WTC11 (cell line): ENCODE measurements around the gene ISM1. TPM values are rescaled to one million over a fixed set of nuclear protein-coding genes. Genes with fewer than 3 reads are reported as not detected.

Source experiments
- ATAC-seq: fragments of 200-7000 bp; cut with Tn5 transposase; 2 replicates; pipeline ENCODE4 v1.10.0; 2021; ENCODE audit warnings: mild to moderate bottlenecking, moderate library complexity
- CTCF ChIA-PET: fragments of 300-600 bp; sonication (Branson Sonifier 250); formaldehyde crosslinking; loops from one replicate; lab custom pipeline; 2021; ENCODE audit warnings: antibody characterized with exemption; lab: Charles Lee
- POLR2A ChIA-PET: fragments of 350-600 bp; sonication (Branson Sonifier 250); formaldehyde crosslinking; loops from one replicate; lab custom pipeline; 2021; ENCODE audit warnings: antibody characterized with exemption; lab: Charles Lee
- DNase-seq: peaks from one replicate; pipeline ENCODE4 v3.0.0; 2021; ENCODE audit warnings: low spot score
- H3K27ac Mint-ChIP-seq: 2 replicates; pipeline ENCODE4 v1.8.0; 2021; ENCODE audit warnings: mixed read lengths
- H3K27me3 Mint-ChIP-seq: 2 replicates; pipeline ENCODE4 v1.8.0; 2021; ENCODE audit warnings: low read depth, mild to moderate bottlenecking, moderate library complexity, mixed read lengths
- H3K36me3 Mint-ChIP-seq: 2 replicates; pipeline ENCODE4 v1.8.0; 2021; ENCODE audit warnings: mixed read lengths
- H3K4me1 Mint-ChIP-seq: 2 replicates; pipeline ENCODE4 v1.8.0; 2022; ENCODE audit warnings: mixed read lengths
- H3K4me3 Mint-ChIP-seq: 2 replicates; pipeline ENCODE4 v1.8.0; 2021; ENCODE audit warnings: mild to moderate bottlenecking, moderate library complexity, mixed read lengths
- H3K9me3 Mint-ChIP-seq: 2 replicates; pipeline ENCODE4 v1.8.0; 2021; ENCODE audit warnings: mixed read lengths
- CREB1 ChIP-seq: sonication (generic); formaldehyde crosslinking; IDR thresholded peaks from 2 replicates; pipeline ENCODE4 v1.8.0; 2023; ENCODE audit warnings: mild to moderate bottlenecking, missing genetic modification reagents
- GABPB1 ChIP-seq: sonication (generic); formaldehyde crosslinking; IDR thresholded peaks from 2 replicates; pipeline ENCODE4 v1.8.1; 2023; ENCODE audit warnings: mild to moderate bottlenecking, missing genetic modification reagents
- GTF2I ChIP-seq: fragments of 250-450 bp; sonication (Bioruptor Pico); conservative IDR thresholded peaks from 2 replicates; pipeline ENCODE4 v1.4.0; 2021; ENCODE audit warnings: mild to moderate bottlenecking
- NFYB ChIP-seq: sonication (generic); formaldehyde crosslinking; conservative IDR thresholded peaks from 2 replicates; pipeline ENCODE4 v1.8.0; 2022; ENCODE audit warnings: low read depth, missing genetic modification reagents
- SMAD3 ChIP-seq: sonication (generic); formaldehyde crosslinking; IDR thresholded peaks from 2 replicates; pipeline ENCODE4 v1.8.0; 2022; ENCODE audit warnings: missing genetic modification reagents, mild to moderate bottlenecking, borderline replicate concordance
- SMAD4 ChIP-seq: sonication (generic); formaldehyde crosslinking; IDR thresholded peaks from 2 replicates; pipeline ENCODE4 v1.8.0; 2022; ENCODE audit warnings: mild to moderate bottlenecking, missing genetic modification reagents
- ZNF232 ChIP-seq: sonication (generic); formaldehyde crosslinking; IDR thresholded peaks from 2 replicates; pipeline ENCODE4 v1.8.0; 2022; ENCODE audit warnings: mild to moderate bottlenecking, missing genetic modification reagents
- ZNF317 ChIP-seq: sonication (generic); formaldehyde crosslinking; IDR thresholded peaks from 2 replicates; pipeline ENCODE4 v1.8.1; 2023; ENCODE audit warnings: low read depth, mild to moderate bottlenecking, moderate library complexity, missing genetic modification reagents, borderline replicate concordance
- total RNA-seq: library from RNA; stranded (reverse); gene quantifications from 3 replicates; pipeline ENCODE4 v1.2.3, GENCODE V29; 2021
- TF ChIP-seq, protein P1 (sequence below): sonication (generic); formaldehyde crosslinking; IDR thresholded peaks from 2 replicates; pipeline ENCODE4 v1.8.1; 2023; ENCODE audit warnings: mild to moderate bottlenecking, missing genetic modification reagents, moderate library complexity
- TF ChIP-seq, protein P2 (sequence below): sonication (generic); formaldehyde crosslinking; IDR thresholded peaks from 2 replicates; pipeline ENCODE4 v1.8.1; 2023; ENCODE audit warnings: mild to moderate bottlenecking, missing genetic modification reagents
- TF ChIP-seq, protein P3 (sequence below): fragments of 250-450 bp; sonication (Bioruptor Pico); IDR thresholded peaks from 2 replicates; pipeline ENCODE4 v1.9.0; 2021; ENCODE audit warnings: moderate library complexity, mild to moderate bottlenecking, inconsistent platforms, borderline replicate concordance
- TF ChIP-seq, protein P4 (sequence below): sonication (generic); formaldehyde crosslinking; IDR thresholded peaks from 2 replicates; pipeline ENCODE4 v1.8.1; 2022; ENCODE audit warnings: mild to moderate bottlenecking, missing genetic modification reagents, moderate library complexity, borderline replicate concordance
- TF ChIP-seq, protein P5 (sequence below): sonication (generic); formaldehyde crosslinking; IDR thresholded peaks from 2 replicates; pipeline ENCODE4 v1.8.1; 2023; ENCODE audit warnings: mild to moderate bottlenecking, missing genetic modification reagents

Gene ISM1
- total RNA-seq, 1 experiment from 2014 or later: 0.52 TPM

DNA sequence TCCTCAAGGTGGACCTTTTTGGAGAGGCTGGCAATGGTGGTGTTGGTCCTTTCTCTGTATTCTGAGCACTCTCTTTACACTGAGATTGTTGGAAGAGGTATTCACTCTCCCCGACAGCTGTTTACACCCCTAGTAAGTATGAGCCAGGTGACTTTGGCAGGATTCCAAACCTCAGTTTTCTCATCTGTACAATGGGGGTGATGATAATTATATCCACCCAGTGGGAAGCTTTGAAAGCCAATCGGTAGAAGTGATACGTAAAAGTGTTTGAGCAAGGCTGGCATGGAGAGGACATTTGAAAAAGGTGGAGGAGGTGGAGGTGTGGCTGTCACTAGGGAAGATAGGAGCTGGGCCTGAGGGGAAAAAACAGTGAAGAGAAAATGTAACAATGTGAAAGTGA, 35.5 kb downstream of the ISM1 start (continued):
- TF ChIP-seq, protein P1, sequence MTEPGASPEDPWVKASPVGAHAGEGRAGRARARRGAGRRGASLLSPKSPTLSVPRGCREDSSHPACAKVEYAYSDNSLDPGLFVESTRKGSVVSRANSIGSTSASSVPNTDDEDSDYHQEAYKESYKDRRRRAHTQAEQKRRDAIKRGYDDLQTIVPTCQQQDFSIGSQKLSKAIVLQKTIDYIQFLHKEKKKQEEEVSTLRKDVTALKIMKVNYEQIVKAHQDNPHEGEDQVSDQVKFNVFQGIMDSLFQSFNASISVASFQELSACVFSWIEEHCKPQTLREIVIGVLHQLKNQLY (CRISPR knock-in tag): no peak
- TF ChIP-seq CREB1 (CRISPR knock-in tag): no peak
- no peak for TF ChIP-seq ZNF232 (CRISPR knock-in tag)
- no peak for TF ChIP-seq SMAD4 (CRISPR knock-in tag)
- TF ChIP-seq ZNF317 (CRISPR knock-in tag): no peak
- no peak for TF ChIP-seq GTF2I
- TF ChIP-seq, protein P2, sequence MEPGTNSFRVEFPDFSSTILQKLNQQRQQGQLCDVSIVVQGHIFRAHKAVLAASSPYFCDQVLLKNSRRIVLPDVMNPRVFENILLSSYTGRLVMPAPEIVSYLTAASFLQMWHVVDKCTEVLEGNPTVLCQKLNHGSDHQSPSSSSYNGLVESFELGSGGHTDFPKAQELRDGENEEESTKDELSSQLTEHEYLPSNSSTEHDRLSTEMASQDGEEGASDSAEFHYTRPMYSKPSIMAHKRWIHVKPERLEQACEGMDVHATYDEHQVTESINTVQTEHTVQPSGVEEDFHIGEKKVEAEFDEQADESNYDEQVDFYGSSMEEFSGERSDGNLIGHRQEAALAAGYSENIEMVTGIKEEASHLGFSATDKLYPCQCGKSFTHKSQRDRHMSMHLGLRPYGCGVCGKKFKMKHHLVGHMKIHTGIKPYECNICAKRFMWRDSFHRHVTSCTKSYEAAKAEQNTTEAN (CRISPR knock-in tag): no peak
- TF ChIP-seq, protein P3, sequence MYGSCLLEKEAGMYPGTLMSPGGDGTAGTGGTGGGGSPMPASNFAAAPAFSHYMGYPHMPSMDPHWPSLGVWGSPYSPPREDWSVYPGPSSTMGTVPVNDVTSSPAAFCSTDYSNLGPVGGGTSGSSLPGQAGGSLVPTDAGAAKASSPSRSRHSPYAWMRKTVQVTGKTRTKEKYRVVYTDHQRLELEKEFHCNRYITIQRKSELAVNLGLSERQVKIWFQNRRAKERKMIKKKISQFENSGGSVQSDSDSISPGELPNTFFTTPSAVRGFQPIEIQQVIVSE (CRISPR knock-in tag): no peak

DNA sequence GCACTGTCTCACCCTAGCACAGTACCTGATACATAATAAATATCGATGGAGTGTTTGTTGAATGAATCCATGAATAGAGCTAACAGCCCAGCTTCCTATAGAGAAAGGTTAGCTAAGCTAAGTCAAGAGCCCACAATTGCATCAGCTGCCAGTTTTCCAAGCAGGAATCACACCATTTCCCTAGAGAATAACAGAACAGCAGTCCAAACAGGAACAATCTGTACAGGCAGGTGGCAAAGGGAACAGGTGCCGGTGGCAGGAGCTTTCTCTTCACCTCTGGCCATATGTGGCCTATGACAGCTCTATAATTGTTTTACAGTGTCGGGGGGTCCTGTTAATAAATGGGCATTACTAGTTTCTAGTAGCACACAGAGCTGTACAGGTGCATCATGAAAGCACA, 38.8 kb downstream of the ISM1 start:
- no peak overlapping the region for H3K4me3 Mint-ChIP-seq
- H3K27ac Mint-ChIP-seq: no peak overlapping the region
- no peak for DNase-seq
- TF ChIP-seq NFYB (CRISPR knock-in tag) (no peak), GABPB1 (0 out of 2 replicates have a peak, but pooled peaks have one; percentile 39)
- no peaks in the 10 kb centered on the region for H3K4me1 Mint-ChIP-seq
- H3K9me3 Mint-ChIP-seq: no peaks in the 10 kb centered on the region
- CTCF ChIA-PET: interaction anchor here (0.9 to 2.9 kb wide), 5 partner anchors 18 to 290 kb away, joined by 3 to 17 read pairs (median 5); no protein-coding TSS in a partner anchor
- POLR2A ChIA-PET: no interaction called here
- H3K27me3 Mint-ChIP-seq: no peaks in the 10 kb centered on the region
- no peak for ATAC-seq
- H3K36me3 Mint-ChIP-seq: no peaks in the 10 kb centered on the region

DNA sequence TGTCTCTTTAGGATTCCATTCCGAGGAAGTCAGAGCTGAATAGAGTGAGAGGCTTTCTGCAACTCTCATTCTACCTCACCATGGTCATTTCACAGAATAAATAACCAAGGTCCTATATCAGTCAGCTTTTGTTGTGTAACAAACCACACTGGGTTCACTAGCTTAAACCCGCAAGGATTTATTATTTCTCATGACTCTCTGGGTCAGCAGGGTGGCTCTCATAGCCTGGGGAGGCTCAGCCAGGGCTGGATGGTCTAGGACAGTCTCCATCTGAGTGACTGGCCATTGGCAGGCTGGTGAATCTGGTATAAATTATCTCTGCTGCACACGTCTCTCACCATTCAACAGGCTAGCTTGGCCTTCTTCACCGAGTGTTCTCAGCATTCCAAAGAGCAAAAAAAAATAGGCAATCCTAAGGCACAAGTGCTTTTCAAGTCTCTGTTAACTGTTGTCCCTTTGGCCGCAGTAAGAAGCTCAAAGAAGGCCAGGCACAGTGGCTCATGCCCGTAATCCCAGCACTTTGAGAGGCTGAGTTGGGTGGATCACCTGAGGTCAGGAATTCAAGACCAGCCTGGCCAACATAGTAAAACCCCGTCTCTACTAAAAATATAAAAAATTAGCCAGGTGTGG, 39.7 kb downstream of the ISM1 start:
- no peaks in the 10 kb centered on the region for H3K36me3 Mint-ChIP-seq
- ATAC-seq: no peak
- peaks cover under 1% of the 10 kb centered on the region; the same call in 1 of the 2 replicates for H3K9me3 Mint-ChIP-seq
- TF ChIP-seq, protein P4, sequence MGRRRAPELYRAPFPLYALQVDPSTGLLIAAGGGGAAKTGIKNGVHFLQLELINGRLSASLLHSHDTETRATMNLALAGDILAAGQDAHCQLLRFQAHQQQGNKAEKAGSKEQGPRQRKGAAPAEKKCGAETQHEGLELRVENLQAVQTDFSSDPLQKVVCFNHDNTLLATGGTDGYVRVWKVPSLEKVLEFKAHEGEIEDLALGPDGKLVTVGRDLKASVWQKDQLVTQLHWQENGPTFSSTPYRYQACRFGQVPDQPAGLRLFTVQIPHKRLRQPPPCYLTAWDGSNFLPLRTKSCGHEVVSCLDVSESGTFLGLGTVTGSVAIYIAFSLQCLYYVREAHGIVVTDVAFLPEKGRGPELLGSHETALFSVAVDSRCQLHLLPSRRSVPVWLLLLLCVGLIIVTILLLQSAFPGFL: no peak
- TF ChIP-seq, protein P5, sequence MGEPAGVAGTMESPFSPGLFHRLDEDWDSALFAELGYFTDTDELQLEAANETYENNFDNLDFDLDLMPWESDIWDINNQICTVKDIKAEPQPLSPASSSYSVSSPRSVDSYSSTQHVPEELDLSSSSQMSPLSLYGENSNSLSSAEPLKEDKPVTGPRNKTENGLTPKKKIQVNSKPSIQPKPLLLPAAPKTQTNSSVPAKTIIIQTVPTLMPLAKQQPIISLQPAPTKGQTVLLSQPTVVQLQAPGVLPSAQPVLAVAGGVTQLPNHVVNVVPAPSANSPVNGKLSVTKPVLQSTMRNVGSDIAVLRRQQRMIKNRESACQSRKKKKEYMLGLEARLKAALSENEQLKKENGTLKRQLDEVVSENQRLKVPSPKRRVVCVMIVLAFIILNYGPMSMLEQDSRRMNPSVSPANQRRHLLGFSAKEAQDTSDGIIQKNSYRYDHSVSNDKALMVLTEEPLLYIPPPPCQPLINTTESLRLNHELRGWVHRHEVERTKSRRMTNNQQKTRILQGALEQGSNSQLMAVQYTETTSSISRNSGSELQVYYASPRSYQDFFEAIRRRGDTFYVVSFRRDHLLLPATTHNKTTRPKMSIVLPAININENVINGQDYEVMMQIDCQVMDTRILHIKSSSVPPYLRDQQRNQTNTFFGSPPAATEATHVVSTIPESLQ (CRISPR knock-in tag): no peak
- no peak for TF ChIP-seq SMAD3 (CRISPR knock-in tag)
- ChIA-PET CTCF (interaction anchor here (0.6 to 2.9 kb wide), 11 partner anchors 9 to 914 kb away, joined by 3 to 17 read pairs (median 5); no protein-coding TSS in a partner anchor), POLR2A (no interaction called here)
- no peak overlapping the region for H3K27ac Mint-ChIP-seq
- no peak for DNase-seq
- no peaks in the 10 kb centered on the region for H3K27me3 Mint-ChIP-seq
- no peak overlapping the region for H3K4me3 Mint-ChIP-seq
- no peaks in the 10 kb centered on the region for H3K4me1 Mint-ChIP-seq
